Measurements from ENCODE around the gene MYL12A. TPM values are rescaled to one million over a fixed set of nuclear protein-coding genes. Genes with fewer than 3 reads are reported as not detected.

MYL12A gene
- total and polyA plus RNA-seq, 2 of the 13 experiments (the other 11 are each of a cell fraction or from before 2014, with no cell fraction given): 261 to 277 TPM

DNA sequence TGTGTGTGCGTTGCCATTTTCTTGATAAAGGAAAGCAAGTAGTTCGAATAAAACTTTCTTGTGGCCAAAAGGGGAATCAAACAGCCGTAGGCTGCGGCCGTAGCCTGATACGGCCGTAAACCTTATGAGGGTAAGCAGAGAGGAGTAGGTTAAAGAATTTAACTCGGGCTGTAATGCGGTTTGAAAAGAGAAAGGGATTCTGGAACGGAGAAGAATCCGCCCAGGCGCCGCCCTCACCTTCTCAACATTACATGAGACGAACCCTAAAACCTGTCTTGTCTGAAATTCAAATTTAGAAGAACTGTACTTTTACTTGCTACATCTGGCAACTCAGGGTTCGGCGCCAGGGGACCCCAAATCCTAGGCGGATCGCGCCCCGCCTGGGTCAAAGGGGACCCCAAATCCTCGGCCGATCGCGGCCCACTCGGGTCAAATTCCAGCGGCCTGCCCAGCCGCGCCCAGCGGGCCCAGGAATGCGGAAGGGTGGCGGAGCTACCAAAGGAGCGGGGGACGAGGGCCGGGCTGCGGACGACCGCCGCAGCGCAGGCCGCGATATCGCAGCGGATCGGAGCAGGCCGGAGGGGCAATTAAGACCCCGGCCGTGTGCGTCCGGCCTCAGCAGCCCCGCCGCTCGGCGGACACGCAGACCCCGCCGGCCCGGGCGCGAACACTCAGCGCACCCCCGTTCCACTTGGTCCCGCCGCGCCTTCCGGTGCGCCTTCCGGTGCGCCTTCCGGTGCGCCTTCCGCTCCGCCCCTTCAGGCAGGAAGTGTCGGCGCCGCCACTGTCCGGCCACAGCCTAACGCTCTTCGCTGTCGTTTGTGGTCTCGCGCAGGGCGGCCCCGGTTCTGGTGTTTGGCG is 14.0 kb downstream of the MYL12A start, which contains the start of gene MYL12B (continued):
- TF ChIP-seq, protein P1, sequence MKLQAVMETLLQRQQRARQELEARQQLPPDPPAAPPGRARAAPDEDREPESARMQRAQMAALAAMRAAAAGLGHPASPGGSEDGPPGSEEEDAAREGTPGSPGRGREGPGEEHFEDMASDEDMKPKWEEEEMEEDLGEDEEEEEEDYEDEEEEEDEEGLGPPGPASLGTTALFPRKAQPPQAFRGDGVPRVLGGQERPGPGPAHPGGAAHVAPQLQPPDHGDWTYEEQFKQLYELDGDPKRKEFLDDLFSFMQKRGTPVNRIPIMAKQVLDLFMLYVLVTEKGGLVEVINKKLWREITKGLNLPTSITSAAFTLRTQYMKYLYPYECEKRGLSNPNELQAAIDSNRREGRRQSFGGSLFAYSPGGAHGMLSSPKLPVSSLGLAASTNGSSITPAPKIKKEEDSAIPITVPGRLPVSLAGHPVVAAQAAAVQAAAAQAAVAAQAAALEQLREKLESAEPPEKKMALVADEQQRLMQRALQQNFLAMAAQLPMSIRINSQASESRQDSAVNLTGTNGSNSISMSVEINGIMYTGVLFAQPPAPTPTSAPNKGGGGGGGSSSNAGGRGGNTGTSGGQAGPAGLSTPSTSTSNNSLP (IDR thresholded peaks at IDR 0.05; ENCODE audit: low read depth, low read length): 0 out of 2 replicates have a peak, but pooled peaks have one; percentile 29
- TF ChIP-seq HNRNPK (IDR thresholded peaks at IDR 0.05; ENCODE audit: low read depth, low read length, poor library complexity, severe bottlenecking): peak; percentile 74
- peak; percentile 33; the same call in 1 of the 2 replicates for TF ChIP-seq RXRB (CRISPR knock-in tag; IDR thresholded peaks at IDR 0.05; ENCODE audit: borderline replicate concordance)
- TF ChIP-seq, protein P2, sequence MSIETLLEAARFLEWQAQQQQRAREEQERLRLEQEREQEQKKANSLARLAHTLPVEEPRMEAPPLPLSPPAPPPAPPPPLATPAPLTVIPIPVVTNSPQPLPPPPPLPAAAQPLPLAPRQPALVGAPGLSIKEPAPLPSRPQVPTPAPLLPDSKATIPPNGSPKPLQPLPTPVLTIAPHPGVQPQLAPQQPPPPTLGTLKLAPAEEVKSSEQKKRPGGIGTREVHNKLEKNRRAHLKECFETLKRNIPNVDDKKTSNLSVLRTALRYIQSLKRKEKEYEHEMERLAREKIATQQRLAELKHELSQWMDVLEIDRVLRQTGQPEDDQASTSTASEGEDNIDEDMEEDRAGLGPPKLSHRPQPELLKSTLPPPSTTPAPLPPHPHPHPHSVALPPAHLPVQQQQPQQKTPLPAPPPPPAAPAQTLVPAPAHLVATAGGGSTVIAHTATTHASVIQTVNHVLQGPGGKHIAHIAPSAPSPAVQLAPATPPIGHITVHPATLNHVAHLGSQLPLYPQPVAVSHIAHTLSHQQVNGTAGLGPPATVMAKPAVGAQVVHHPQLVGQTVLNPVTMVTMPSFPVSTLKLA (IDR thresholded peaks at IDR 0.05): no peak
- TF ChIP-seq, protein P3, sequence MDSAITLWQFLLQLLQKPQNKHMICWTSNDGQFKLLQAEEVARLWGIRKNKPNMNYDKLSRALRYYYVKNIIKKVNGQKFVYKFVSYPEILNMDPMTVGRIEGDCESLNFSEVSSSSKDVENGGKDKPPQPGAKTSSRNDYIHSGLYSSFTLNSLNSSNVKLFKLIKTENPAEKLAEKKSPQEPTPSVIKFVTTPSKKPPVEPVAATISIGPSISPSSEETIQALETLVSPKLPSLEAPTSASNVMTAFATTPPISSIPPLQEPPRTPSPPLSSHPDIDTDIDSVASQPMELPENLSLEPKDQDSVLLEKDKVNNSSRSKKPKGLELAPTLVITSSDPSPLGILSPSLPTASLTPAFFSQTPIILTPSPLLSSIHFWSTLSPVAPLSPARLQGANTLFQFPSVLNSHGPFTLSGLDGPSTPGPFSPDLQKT (CRISPR knock-in tag; IDR thresholded peaks at IDR 0.05; ENCODE audit: borderline replicate concordance): peak; percentile 94; the same call in 1 of the 2 replicates
- peak; percentile 64; the same call in 1 of the 2 replicates for TF ChIP-seq SPEN (CRISPR knock-in tag; IDR thresholded peaks at IDR 0.05; ENCODE audit: low read depth)
- TF ChIP-seq ZFAT (CRISPR knock-in tag; conservative IDR thresholded peaks at IDR 0.05): peak; percentile 71; the same call in 1 of the 2 replicates
- no peak for TF ChIP-seq MLLT10 (CRISPR knock-in tag; IDR thresholded peaks at IDR 0.05)
- 0 out of 2 replicates have a peak, but pooled peaks have one; percentile 40 for TF ChIP-seq ERF (CRISPR knock-in tag; IDR thresholded peaks at IDR 0.05)
- peak; percentile 74; the same call in 1 of the 2 replicates for TF ChIP-seq MYC (CRISPR knock-in tag; IDR thresholded peaks at IDR 0.05; ENCODE audit: borderline replicate concordance)
- TF ChIP-seq YY1 (IDR thresholded peaks at IDR 0.05; ENCODE audit: insufficient read depth, insufficient replicate concordance, low read depth, low read length): peak; percentile 49
- TF ChIP-seq, protein P4, sequence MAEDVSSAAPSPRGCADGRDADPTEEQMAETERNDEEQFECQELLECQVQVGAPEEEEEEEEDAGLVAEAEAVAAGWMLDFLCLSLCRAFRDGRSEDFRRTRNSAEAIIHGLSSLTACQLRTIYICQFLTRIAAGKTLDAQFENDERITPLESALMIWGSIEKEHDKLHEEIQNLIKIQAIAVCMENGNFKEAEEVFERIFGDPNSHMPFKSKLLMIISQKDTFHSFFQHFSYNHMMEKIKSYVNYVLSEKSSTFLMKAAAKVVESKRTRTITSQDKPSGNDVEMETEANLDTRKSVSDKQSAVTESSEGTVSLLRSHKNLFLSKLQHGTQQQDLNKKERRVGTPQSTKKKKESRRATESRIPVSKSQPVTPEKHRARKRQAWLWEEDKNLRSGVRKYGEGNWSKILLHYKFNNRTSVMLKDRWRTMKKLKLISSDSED (CRISPR knock-in tag; IDR thresholded peaks at IDR 0.05): no peak
- TF ChIP-seq, protein P5, sequence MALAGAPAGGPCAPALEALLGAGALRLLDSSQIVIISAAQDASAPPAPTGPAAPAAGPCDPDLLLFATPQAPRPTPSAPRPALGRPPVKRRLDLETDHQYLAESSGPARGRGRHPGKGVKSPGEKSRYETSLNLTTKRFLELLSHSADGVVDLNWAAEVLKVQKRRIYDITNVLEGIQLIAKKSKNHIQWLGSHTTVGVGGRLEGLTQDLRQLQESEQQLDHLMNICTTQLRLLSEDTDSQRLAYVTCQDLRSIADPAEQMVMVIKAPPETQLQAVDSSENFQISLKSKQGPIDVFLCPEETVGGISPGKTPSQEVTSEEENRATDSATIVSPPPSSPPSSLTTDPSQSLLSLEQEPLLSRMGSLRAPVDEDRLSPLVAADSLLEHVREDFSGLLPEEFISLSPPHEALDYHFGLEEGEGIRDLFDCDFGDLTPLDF (CRISPR knock-in tag; IDR thresholded peaks at IDR 0.05): peak; percentile 91
- peak; percentile 67 for TF ChIP-seq RBM39 (IDR thresholded peaks at IDR 0.05; ENCODE audit: low read depth, low read length, poor library complexity, severe bottlenecking)
- no peak for TF ChIP-seq SMYD3 (CRISPR knock-in tag; IDR thresholded peaks at IDR 0.05)
- TF ChIP-seq, protein P6, sequence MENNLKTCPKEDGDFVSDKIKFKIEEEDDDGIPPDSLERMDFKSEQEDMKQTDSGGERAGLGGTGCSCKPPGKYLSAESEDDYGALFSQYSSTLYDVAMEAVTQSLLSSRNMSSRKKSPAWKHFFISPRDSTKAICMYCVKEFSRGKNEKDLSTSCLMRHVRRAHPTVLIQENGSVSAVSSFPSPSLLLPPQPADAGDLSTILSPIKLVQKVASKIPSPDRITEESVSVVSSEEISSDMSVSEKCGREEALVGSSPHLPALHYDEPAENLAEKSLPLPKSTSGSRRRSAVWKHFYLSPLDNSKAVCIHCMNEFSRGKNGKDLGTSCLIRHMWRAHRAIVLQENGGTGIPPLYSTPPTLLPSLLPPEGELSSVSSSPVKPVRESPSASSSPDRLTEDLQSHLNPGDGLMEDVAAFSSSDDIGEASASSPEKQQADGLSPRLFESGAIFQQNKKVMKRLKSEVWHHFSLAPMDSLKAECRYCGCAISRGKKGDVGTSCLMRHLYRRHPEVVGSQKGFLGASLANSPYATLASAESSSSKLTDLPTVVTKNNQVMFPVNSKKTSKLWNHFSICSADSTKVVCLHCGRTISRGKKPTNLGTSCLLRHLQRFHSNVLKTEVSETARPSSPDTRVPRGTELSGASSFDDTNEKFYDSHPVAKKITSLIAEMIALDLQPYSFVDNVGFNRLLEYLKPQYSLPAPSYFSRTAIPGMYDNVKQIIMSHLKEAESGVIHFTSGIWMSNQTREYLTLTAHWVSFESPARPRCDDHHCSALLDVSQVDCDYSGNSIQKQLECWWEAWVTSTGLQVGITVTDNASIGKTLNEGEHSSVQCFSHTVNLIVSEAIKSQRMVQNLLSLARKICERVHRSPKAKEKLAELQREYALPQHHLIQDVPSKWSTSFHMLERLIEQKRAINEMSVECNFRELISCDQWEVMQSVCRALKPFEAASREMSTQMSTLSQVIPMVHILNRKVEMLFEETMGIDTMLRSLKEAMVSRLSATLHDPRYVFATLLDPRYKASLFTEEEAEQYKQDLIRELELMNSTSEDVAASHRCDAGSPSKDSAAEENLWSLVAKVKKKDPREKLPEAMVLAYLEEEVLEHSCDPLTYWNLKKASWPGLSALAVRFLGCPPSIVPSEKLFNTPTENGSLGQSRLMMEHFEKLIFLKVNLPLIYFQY (CRISPR knock-in tag; IDR thresholded peaks at IDR 0.05; ENCODE audit: borderline replicate concordance): peak; percentile 69; the same call in 1 of the 2 replicates
